ENCODE results near the gene SLC36A4. TPM values are rescaled to one million over a fixed set of nuclear protein-coding genes. Genes with fewer than 3 reads are reported as not detected.
A peak's percentile ranks its signal among the peaks of the same experiment; 100 is the strongest.

Gene SLC36A4
- total and polyA plus RNA-seq, 9 of the 15 experiments (the other 6 are each of a cell fraction or from before 2014, with no cell fraction given): 1.4 to 8.0 (median 5.4) TPM

DNA sequence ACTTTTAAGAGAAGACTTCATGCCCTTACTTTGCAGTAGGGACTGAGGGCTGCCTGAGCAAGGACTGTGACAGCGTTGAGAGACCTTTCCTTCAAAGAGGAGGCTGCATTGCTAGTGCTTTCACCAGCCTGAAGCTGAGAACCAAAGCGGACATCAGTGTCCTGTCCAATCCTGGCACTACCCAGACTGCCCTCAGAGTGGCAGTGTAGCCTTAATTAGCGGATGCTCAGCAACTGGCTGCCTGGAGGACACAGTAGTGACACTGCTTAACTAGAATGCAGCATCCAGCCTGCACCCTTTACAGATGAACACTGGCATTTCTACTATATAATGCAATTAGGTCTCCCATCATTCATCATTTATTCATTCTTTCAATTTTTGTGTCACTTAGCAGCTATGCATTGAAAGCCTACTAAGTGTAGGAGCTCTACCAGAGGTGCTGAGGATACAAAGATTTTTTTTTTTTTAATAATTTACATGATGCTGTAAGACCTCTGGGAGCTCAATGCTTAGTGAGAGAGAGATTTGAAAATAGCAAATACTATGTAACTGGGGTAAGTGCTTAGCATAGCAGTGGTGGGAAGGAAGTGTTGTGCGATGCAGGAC, 36.9 kb upstream of the SLC36A4 start (continued):
- TF ChIP-seq, protein P1, sequence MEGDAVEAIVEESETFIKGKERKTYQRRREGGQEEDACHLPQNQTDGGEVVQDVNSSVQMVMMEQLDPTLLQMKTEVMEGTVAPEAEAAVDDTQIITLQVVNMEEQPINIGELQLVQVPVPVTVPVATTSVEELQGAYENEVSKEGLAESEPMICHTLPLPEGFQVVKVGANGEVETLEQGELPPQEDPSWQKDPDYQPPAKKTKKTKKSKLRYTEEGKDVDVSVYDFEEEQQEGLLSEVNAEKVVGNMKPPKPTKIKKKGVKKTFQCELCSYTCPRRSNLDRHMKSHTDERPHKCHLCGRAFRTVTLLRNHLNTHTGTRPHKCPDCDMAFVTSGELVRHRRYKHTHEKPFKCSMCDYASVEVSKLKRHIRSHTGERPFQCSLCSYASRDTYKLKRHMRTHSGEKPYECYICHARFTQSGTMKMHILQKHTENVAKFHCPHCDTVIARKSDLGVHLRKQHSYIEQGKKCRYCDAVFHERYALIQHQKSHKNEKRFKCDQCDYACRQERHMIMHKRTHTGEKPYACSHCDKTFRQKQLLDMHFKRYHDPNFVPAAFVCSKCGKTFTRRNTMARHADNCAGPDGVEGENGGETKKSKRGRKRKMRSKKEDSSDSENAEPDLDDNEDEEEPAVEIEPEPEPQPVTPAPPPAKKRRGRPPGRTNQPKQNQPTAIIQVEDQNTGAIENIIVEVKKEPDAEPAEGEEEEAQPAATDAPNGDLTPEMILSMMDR (IDR thresholded peaks at IDR 0.05 in 2 of 3, conservative IDR thresholded peaks at IDR 0.05 in 1 of 3; ENCODE audit: insufficient read depth in 2 of 3, low read depth in 1 of 3, low read length in 3 of 3): peak; percentile 84 to 92 (median 87)
- TF ChIP-seq ZNF165 (CRISPR knock-in tag; IDR thresholded peaks at IDR 0.05; ENCODE audit: borderline replicate concordance): no peak

DNA sequence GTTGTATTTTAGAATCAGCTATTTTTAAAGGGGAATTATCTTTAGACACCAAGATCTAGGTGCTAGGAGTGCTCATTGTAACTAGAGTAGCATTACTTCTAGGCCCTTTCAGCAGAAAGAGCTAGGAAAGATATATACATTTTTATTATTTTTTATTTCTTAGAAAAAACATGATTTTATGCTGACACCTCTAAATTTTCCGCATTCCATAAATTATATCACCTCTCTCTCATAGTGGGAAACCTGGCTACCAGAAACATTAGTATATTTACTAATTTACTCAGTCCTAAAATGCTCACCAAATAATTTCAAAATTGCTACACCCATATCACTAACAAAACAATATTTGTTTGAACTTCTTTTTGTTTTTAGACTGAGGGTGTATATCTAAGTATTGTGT, 32.1 kb upstream of the SLC36A4 start:
- no peak for ATAC-seq
- no peaks in the 10 kb centered on the region for H3K36me3 ChIP-seq (ENCODE audit: control insufficient read depth, insufficient read depth, low read length)
- H3K79me2 ChIP-seq (ENCODE audit: control insufficient read depth, insufficient read depth, low read length): no peaks in the 10 kb centered on the region
- no TSS peak for BruUV-seq (replicated peaks)
- H3K27me3 ChIP-seq (ENCODE audit: control insufficient read depth in 2 of 2, insufficient read depth in 2 of 2, low read length in 2 of 2): no peaks in the 10 kb centered on the region
- CTCF ChIA-PET (ENCODE audit: low intra/inter-chr PET ratio): no interaction called here
- in situ Hi-C loops (cut with MboI) (loop anchor here (10.0 kb wide), 1 partner anchor 425 kb away; no protein-coding TSS in a partner anchor), intact Hi-C loops (cut with micrococcal nuclease) (loop anchor here (5.0 to 10.0 kb wide), 2 partner anchors 98 to 225 kb away; no protein-coding TSS in a partner anchor)
- no peak overlapping the region for H3K9ac ChIP-seq (ENCODE audit: insufficient read depth in 1 of 2, low read depth in 2 of 2, low read length in 2 of 2)
- FAIRE-seq: no peak
- H4K20me1 ChIP-seq (replicated peaks; ENCODE audit: control insufficient read depth, insufficient read depth, low read length): no peaks in the 10 kb centered on the region; the same call in 1 of the 2 replicates
- no peak for DNase-seq (ENCODE audit: extremely low read depth in 1 of 4, low spot score in 3 of 4)
- no peak overlapping the region for H3K27ac ChIP-seq (ENCODE audit: extremely low read depth, low read depth, low read length)
- 38% methylated on average over 1 of the region's 1 CpG for WGBS (ENCODE audit: insufficient coverage, low coverage, missing lambda C conversion rate)
- no peak overlapping the region for H3K4me3 ChIP-seq
- H3K4me2 ChIP-seq (ENCODE audit: insufficient read depth, low read length): no peak overlapping the region
- POLR2A ChIA-PET: no interaction called here
- no peaks in the 10 kb centered on the region for H3K9me3 ChIP-seq (replicated peaks; ENCODE audit: control insufficient read depth, insufficient read depth, low read depth, low read length)
- no peak overlapping the region for H2AFZ ChIP-seq (ENCODE audit: low read depth, low read length)
- H3K4me1 ChIP-seq (replicated peaks in 1 of 2; ENCODE audit: control insufficient read depth in 2 of 2, insufficient read depth in 2 of 2, low read length in 2 of 2): no peaks in the 10 kb centered on the region
- H3K9me1 ChIP-seq (ENCODE audit: control insufficient read depth, insufficient read depth, low read length): no peaks in the 10 kb centered on the region
- TF ChIP-seq ZKSCAN8 (CRISPR knock-in tag; IDR thresholded peaks at IDR 0.05) (no peak), ZNF830 (CRISPR knock-in tag; IDR thresholded peaks at IDR 0.05) (no peak), ZNF583 (CRISPR knock-in tag; IDR thresholded peaks at IDR 0.05) (no peak), HMGN3 (IDR thresholded peaks at IDR 0.05; ENCODE audit: borderline replicate concordance, extremely low read depth, insufficient read length, low read depth, low read length) (no peak), ZNF232 (CRISPR knock-in tag; IDR thresholded peaks at IDR 0.05) (no peak), C11orf30 (IDR thresholded peaks at IDR 0.05; ENCODE audit: low read depth) (peak; percentile 77), MAFK (IDR thresholded peaks at IDR 0.05; ENCODE audit: low read length) (peak; percentile 68), MAFF (IDR thresholded peaks at IDR 0.05; ENCODE audit: low read length) (peak; percentile 74), EGR1 (conservative IDR thresholded peaks at IDR 0.05) (no peak), HCFC1 (IDR thresholded peaks at IDR 0.05; ENCODE audit: low read depth, low read length) (no peak)
- TF ChIP-seq, protein P2, sequence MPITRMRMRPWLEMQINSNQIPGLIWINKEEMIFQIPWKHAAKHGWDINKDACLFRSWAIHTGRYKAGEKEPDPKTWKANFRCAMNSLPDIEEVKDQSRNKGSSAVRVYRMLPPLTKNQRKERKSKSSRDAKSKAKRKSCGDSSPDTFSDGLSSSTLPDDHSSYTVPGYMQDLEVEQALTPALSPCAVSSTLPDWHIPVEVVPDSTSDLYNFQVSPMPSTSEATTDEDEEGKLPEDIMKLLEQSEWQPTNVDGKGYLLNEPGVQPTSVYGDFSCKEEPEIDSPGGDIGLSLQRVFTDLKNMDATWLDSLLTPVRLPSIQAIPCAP (CRISPR knock-in tag; IDR thresholded peaks at IDR 0.05; ENCODE audit: borderline replicate concordance): no peak
- TF ChIP-seq, protein P3, sequence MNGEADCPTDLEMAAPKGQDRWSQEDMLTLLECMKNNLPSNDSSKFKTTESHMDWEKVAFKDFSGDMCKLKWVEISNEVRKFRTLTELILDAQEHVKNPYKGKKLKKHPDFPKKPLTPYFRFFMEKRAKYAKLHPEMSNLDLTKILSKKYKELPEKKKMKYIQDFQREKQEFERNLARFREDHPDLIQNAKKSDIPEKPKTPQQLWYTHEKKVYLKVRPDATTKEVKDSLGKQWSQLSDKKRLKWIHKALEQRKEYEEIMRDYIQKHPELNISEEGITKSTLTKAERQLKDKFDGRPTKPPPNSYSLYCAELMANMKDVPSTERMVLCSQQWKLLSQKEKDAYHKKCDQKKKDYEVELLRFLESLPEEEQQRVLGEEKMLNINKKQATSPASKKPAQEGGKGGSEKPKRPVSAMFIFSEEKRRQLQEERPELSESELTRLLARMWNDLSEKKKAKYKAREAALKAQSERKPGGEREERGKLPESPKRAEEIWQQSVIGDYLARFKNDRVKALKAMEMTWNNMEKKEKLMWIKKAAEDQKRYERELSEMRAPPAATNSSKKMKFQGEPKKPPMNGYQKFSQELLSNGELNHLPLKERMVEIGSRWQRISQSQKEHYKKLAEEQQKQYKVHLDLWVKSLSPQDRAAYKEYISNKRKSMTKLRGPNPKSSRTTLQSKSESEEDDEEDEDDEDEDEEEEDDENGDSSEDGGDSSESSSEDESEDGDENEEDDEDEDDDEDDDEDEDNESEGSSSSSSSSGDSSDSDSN (IDR thresholded peaks at IDR 0.05; ENCODE audit: borderline replicate concordance in 1 of 2, low read depth in 2 of 2, low read length in 2 of 2): no peak
- TF ChIP-seq, protein P4, sequence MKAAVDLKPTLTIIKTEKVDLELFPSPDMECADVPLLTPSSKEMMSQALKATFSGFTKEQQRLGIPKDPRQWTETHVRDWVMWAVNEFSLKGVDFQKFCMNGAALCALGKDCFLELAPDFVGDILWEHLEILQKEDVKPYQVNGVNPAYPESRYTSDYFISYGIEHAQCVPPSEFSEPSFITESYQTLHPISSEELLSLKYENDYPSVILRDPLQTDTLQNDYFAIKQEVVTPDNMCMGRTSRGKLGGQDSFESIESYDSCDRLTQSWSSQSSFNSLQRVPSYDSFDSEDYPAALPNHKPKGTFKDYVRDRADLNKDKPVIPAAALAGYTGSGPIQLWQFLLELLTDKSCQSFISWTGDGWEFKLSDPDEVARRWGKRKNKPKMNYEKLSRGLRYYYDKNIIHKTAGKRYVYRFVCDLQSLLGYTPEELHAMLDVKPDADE (conservative IDR thresholded peaks at IDR 0.05; ENCODE audit: control insufficient read depth, low read depth, low read length): no peak
